SK-N-SH treated with all-trans-retinoic acid at 6 μM for 48 hours (cell line): ENCODE results near the gene VPS13D.

Experiments used
- ATAC-seq: fragments of 200-7000 bp; cut with Tn5 transposase; 3 replicates; pipeline ENCODE4 v1.9.1; 2020; ENCODE audit warnings: mild to moderate bottlenecking, moderate library complexity
- ARNTL ChIP-seq: fragments of 450-650 bp; formaldehyde crosslinking; IDR thresholded peaks from 2 replicates; pipeline ENCODE4 v1.5.0; 2020; ENCODE audit warnings: low read depth, mild to moderate bottlenecking, moderate library complexity, borderline replicate concordance
- BACH2 ChIP-seq: fragments of 250-450 bp; sonication (Bioruptor Pico); IDR thresholded peaks from 2 replicates; pipeline ENCODE4 v1.9.0; 2021; ENCODE audit warnings: mild to moderate bottlenecking, borderline replicate concordance
- CSDC2 ChIP-seq: fragments of 250-450 bp; sonication (Bioruptor Pico); IDR thresholded peaks from 2 replicates; pipeline ENCODE4 v1.5.0; 2020; ENCODE audit warnings: mild to moderate bottlenecking, moderate library complexity
- ESRRG ChIP-seq: fragments of 250-450 bp; sonication (Bioruptor Pico); IDR thresholded peaks from 2 replicates; pipeline ENCODE4 v1.6.1; 2021; ENCODE audit warnings: mild to moderate bottlenecking
- GLIS3 ChIP-seq: fragments of 250-450 bp; sonication (Bioruptor Pico); IDR thresholded peaks from 2 replicates; pipeline ENCODE4 v1.5.0; 2020; ENCODE audit warnings: mild to moderate bottlenecking, moderate library complexity
- ISL1 ChIP-seq: fragments of 250-450 bp; sonication (Bioruptor Pico); IDR thresholded peaks from 2 replicates; pipeline ENCODE4 v2.1.2; 2022; ENCODE audit warnings: mild to moderate bottlenecking, moderate library complexity
- PPARA ChIP-seq: fragments of 250-450 bp; sonication (Bioruptor Pico); IDR thresholded peaks from 2 replicates; pipeline ENCODE4 v1.5.0; 2020; ENCODE audit warnings: mild to moderate bottlenecking, borderline replicate concordance
- RARB ChIP-seq: fragments of 250-450 bp; sonication (Bioruptor Pico); IDR thresholded peaks from 2 replicates; pipeline ENCODE4 v1.8.0; 2021; ENCODE audit warnings: mild to moderate bottlenecking, moderate library complexity
- SNAI2 ChIP-seq: fragments of 250-450 bp; sonication (Bioruptor Pico); IDR thresholded peaks from 2 replicates; pipeline ENCODE4 v1.5.0; 2020; ENCODE audit warnings: mild to moderate bottlenecking, moderate library complexity
- TCF4 ChIP-seq: fragments of 250-450 bp; sonication (Bioruptor Pico); IDR thresholded peaks from 2 replicates; pipeline ENCODE4 v1.8.0; 2021; ENCODE audit warnings: mild to moderate bottlenecking, moderate library complexity, borderline replicate concordance
- TOX ChIP-seq: fragments of 250-450 bp; sonication (Bioruptor Pico); IDR thresholded peaks from 2 replicates; pipeline ENCODE4 v1.8.0; 2021; ENCODE audit warnings: mild to moderate bottlenecking, moderate library complexity, borderline replicate concordance
- ZFP3 ChIP-seq: fragments of 250-450 bp; sonication (Bioruptor Pico); IDR thresholded peaks from 2 replicates; pipeline ENCODE4 v1.5.0; 2020; ENCODE audit warnings: mild to moderate bottlenecking, moderate library complexity
- ZFP30 ChIP-seq: fragments of 450-650 bp; formaldehyde crosslinking; IDR thresholded peaks from 2 replicates; pipeline ENCODE4 v1.5.0; 2022; ENCODE audit warnings: mild to moderate bottlenecking, moderate library complexity
- ZNF565 ChIP-seq: fragments of 450-650 bp; formaldehyde crosslinking; conservative IDR thresholded peaks from 2 replicates; pipeline ENCODE4 v1.5.0; 2020; ENCODE audit warnings: low read depth, mild to moderate bottlenecking, moderate library complexity
- ZNF70 ChIP-seq: fragments of 450-650 bp; formaldehyde crosslinking; IDR thresholded peaks from 2 replicates; pipeline ENCODE4 v1.5.0; 2020; ENCODE audit warnings: mild to moderate bottlenecking, moderate library complexity
- ZNF8 ChIP-seq: fragments of 450-650 bp; formaldehyde crosslinking; IDR thresholded peaks from 2 replicates; pipeline ENCODE4 v1.5.0; 2020; ENCODE audit warnings: mild to moderate bottlenecking, moderate library complexity
- TF ChIP-seq, protein P1 (sequence below): fragments of 250-450 bp; sonication (Bioruptor Pico); IDR thresholded peaks from 2 replicates; pipeline ENCODE4 v1.5.0; 2020; ENCODE audit warnings: mild to moderate bottlenecking, moderate library complexity
- TF ChIP-seq, protein P2 (sequence below): fragments of 250-450 bp; sonication (Bioruptor Pico); IDR thresholded peaks from 2 replicates; pipeline ENCODE4 v1.5.1; 2021; ENCODE audit warnings: mild to moderate bottlenecking, moderate library complexity
- TF ChIP-seq, protein P3 (sequence below): fragments of 250-450 bp; sonication (Bioruptor Pico); IDR thresholded peaks from 2 replicates; pipeline ENCODE4 v1.5.1; 2020; ENCODE audit warnings: low read depth, mild to moderate bottlenecking, moderate library complexity
- TF ChIP-seq, protein P4 (sequence below): fragments of 250-450 bp; sonication (Bioruptor Pico); IDR thresholded peaks from 2 replicates; pipeline ENCODE4 v1.8.0; 2020; ENCODE audit warnings: mild to moderate bottlenecking, moderate library complexity, borderline replicate concordance
- TF ChIP-seq, protein P5 (sequence below): fragments of 250-450 bp; sonication (Bioruptor Pico); IDR thresholded peaks from 2 replicates; pipeline ENCODE4 v1.8.0; 2021; ENCODE audit warnings: low read depth, mild to moderate bottlenecking, moderate library complexity, borderline replicate concordance

VPS13D gene

DNA sequence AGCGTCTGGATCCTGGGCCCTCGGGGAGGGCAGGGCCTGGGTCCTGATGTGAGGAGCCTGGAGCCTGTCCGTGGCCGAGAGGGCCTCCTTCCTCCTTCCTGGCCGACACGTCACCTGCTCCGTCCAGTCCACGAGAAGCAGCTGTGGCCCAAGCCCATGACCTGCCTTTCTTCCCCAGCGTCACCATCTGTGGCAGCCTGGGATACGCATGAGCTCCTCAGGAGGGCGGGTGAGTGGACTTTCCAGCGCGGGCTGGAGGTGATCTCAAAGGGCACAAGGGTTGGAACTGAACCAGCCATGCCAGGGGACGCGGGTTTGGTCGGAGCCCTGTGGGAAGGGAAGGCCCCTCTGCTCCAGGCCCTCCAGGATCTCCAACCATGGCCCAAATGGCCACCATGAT is 297.7 kb downstream of the VPS13D start:
- TF ChIP-seq ZNF8: no peak
- no peak for TF ChIP-seq ZNF70
- TF ChIP-seq GLIS3: no peak
- no peak for TF ChIP-seq TOX (CRISPR knock-in tag)
- TF ChIP-seq TCF4 (CRISPR knock-in tag): no peak
- TF ChIP-seq, protein P1, sequence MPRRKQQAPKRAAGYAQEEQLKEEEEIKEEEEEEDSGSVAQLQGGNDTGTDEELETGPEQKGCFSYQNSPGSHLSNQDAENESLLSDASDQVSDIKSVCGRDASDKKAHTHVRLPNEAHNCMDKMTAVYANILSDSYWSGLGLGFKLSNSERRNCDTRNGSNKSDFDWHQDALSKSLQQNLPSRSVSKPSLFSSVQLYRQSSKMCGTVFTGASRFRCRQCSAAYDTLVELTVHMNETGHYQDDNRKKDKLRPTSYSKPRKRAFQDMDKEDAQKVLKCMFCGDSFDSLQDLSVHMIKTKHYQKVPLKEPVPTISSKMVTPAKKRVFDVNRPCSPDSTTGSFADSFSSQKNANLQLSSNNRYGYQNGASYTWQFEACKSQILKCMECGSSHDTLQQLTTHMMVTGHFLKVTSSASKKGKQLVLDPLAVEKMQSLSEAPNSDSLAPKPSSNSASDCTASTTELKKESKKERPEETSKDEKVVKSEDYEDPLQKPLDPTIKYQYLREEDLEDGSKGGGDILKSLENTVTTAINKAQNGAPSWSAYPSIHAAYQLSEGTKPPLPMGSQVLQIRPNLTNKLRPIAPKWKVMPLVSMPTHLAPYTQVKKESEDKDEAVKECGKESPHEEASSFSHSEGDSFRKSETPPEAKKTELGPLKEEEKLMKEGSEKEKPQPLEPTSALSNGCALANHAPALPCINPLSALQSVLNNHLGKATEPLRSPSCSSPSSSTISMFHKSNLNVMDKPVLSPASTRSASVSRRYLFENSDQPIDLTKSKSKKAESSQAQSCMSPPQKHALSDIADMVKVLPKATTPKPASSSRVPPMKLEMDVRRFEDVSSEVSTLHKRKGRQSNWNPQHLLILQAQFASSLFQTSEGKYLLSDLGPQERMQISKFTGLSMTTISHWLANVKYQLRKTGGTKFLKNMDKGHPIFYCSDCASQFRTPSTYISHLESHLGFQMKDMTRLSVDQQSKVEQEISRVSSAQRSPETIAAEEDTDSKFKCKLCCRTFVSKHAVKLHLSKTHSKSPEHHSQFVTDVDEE (CRISPR knock-in tag): no peak
- TF ChIP-seq, protein P2, sequence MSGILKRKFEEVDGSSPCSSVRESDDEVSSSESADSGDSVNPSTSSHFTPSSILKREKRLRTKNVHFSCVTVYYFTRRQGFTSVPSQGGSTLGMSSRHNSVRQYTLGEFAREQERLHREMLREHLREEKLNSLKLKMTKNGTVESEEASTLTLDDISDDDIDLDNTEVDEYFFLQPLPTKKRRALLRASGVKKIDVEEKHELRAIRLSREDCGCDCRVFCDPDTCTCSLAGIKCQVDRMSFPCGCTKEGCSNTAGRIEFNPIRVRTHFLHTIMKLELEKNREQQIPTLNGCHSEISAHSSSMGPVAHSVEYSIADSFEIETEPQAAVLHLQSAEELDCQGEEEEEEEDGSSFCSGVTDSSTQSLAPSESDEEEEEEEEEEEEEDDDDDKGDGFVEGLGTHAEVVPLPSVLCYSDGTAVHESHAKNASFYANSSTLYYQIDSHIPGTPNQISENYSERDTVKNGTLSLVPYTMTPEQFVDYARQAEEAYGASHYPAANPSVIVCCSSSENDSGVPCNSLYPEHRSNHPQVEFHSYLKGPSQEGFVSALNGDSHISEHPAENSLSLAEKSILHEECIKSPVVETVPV: no peak
- TF ChIP-seq ESRRG (CRISPR knock-in tag): no peak
- TF ChIP-seq ZNF565 (CRISPR knock-in tag): no peak
- TF ChIP-seq ISL1 (CRISPR knock-in tag): no peak
- TF ChIP-seq, protein P3, sequence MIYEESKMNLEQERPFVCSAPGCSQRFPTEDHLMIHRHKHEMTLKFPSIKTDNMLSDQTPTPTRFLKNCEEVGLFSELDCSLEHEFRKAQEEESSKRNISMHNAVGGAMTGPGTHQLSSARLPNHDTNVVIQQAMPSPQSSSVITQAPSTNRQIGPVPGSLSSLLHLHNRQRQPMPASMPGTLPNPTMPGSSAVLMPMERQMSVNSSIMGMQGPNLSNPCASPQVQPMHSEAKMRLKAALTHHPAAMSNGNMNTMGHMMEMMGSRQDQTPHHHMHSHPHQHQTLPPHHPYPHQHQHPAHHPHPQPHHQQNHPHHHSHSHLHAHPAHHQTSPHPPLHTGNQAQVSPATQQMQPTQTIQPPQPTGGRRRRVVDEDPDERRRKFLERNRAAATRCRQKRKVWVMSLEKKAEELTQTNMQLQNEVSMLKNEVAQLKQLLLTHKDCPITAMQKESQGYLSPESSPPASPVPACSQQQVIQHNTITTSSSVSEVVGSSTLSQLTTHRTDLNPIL (CRISPR knock-in tag): no peak
- ATAC-seq: no peak

DNA sequence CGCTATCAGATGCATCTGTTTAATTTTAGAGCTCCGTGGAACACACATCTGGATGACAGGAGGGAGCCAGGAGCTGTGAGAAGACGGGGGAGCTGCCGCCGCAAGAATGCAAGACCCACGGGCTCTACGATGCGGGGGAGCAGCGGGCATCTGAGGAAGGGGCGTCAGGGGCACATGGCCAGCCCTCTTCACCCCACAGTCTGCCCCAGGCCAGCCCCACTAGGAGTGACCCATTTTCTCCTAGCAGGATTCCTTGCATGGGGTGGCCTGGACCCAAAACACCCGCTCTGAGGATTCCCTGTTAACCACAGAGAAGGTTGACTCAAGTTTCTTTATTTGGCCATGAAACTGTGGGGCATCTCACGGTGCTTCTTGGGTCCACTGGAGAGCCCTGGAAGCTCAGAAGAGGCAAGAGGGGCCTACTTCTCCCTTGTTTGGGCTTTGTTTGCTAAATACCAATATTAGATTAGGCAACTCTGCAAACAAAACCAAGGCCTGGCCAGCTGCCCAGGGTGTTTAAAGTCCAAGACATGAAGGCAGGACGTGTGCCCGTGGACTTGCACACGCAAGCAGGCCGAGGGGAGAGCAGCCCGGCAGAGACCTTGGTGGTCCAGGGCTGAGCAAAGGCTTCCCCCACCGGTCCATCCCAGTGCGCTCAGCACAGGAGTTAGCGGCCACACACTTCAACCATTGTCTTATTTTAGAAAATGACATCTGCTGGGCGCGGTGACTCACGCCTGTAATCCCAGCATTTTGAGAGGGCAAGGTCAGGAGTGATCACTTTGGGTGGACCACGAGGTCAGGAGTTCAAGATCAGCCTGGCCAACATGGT is 298.4 kb downstream of the VPS13D start:
- no peak for ATAC-seq
- no peak for TF ChIP-seq ZFP30
- TF ChIP-seq BACH2: no peak
- no peak for TF ChIP-seq ZNF8
- TF ChIP-seq PPARA (CRISPR knock-in tag): no peak
- no peak for TF ChIP-seq ZNF565 (CRISPR knock-in tag)
- TF ChIP-seq, protein P4, sequence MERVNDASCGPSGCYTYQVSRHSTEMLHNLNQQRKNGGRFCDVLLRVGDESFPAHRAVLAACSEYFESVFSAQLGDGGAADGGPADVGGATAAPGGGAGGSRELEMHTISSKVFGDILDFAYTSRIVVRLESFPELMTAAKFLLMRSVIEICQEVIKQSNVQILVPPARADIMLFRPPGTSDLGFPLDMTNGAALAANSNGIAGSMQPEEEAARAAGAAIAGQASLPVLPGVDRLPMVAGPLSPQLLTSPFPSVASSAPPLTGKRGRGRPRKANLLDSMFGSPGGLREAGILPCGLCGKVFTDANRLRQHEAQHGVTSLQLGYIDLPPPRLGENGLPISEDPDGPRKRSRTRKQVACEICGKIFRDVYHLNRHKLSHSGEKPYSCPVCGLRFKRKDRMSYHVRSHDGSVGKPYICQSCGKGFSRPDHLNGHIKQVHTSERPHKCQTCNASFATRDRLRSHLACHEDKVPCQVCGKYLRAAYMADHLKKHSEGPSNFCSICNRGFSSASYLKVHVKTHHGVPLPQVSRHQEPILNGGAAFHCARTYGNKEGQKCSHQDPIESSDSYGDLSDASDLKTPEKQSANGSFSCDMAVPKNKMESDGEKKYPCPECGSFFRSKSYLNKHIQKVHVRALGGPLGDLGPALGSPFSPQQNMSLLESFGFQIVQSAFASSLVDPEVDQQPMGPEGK (CRISPR knock-in tag): no peak
- TF ChIP-seq GLIS3: no peak
- TF ChIP-seq ARNTL (CRISPR knock-in tag): no peak
- TF ChIP-seq, protein P3 (CRISPR knock-in tag): no peak
- no peak for TF ChIP-seq SNAI2 (CRISPR knock-in tag)
- TF ChIP-seq TCF4 (CRISPR knock-in tag): no peak
- TF ChIP-seq ZFP3: no peak
- TF ChIP-seq RARB (CRISPR knock-in tag): no peak
- no peak for TF ChIP-seq ZNF70
- TF ChIP-seq TOX (CRISPR knock-in tag): no peak
- no peak for TF ChIP-seq ESRRG (CRISPR knock-in tag)
- TF ChIP-seq CSDC2 (CRISPR knock-in tag): no peak
- TF ChIP-seq, protein P5, sequence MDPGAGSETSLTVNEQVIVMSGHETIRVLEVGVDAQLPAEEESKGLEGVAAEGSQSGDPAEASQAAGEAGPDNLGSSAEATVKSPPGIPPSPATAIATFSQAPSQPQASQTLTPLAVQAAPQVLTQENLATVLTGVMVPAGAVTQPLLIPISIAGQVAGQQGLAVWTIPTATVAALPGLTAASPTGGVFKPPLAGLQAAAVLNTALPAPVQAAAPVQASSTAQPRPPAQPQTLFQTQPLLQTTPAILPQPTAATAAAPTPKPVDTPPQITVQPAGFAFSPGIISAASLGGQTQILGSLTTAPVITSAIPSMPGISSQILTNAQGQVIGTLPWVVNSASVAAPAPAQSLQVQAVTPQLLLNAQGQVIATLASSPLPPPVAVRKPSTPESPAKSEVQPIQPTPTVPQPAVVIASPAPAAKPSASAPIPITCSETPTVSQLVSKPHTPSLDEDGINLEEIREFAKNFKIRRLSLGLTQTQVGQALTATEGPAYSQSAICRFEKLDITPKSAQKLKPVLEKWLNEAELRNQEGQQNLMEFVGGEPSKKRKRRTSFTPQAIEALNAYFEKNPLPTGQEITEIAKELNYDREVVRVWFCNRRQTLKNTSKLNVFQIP (CRISPR knock-in tag): no peak
